Colonic mucosa (tissue), 4 donors: Measurements from ENCODE around the gene SRP19. TPM values are rescaled to one million over a fixed set of nuclear protein-coding genes. Genes with fewer than 3 reads are reported as not detected.
"Not testable (repeated sequence)": the region's sequence is repeated elsewhere in the genome, so short reads cannot be mapped to it uniquely, and the experiment has no call there.

Experiments
- DNase-seq: peaks from one replicate; pipeline ENCODE4 v3.0.0-alpha.2; 2020
- H3K27ac ChIP-seq: fragments of 200-600 bp; one replicate; pipeline ENCODE4 v1.8.0; 2021
- H3K27me3 ChIP-seq: fragments of 200-600 bp; one replicate; pipeline ENCODE4 v1.8.0; 2021
- H3K36me3 ChIP-seq: fragments of 200-600 bp; one replicate; pipeline ENCODE4 v1.8.0; 2021
- H3K4me1 ChIP-seq: fragments of 200-600 bp; one replicate; pipeline ENCODE4 v1.8.0; 2021; ENCODE audit warnings: mild to moderate bottlenecking
- H3K4me3 ChIP-seq: fragments of 200-600 bp; one replicate; pipeline ENCODE4 v1.8.0; 2021
- H3K9ac ChIP-seq, 2 donors: one replicate each; pipeline ENCODE4 v1.7.0; 2013; ENCODE audit warnings: control low read depth in 2 of 2, low read depth in 2 of 2, low read length in 2 of 2
- H3K9me3 ChIP-seq: fragments of 200-600 bp; one replicate; pipeline ENCODE4 v1.8.0; 2021
- CTCF ChIP-seq: fragments of 200-600 bp; IDR thresholded peaks from one replicate; pipeline ENCODE4 v1.8.0; 2022; ENCODE audit warnings: antibody characterized with exemption, mild to moderate bottlenecking
- intact Hi-C: fragments of 100-400 bp; cut with DNase I; formaldehyde crosslinking; loops from one replicate; pipeline ENCODE4 v1.14.1; 2022
- total RNA-seq, 2 donors: library from RNA; stranded (reverse); fragmentation: NEBNext Ultra II Directional in 1 of 2; extraction: Animal tissue kit (Norgen Biotek cat#: 25700) in 1 of 2; gene quantifications; one replicate each; pipeline ENCODE4 v1.2.1, GENCODE V29; 2021
- donor health status: healthy.
- donor health status: DM: no; HTN: no; CAD: no.
- donor health status: DM: no; HTN: no; CAD: no.

The SRP19 gene
- total RNA-seq, 2 donors from 2014 or later, result 27.0 to 33.2 TPM

- H3K4me1 ChIP-seq, result no peaks in the 10 kb centered on the region
- intact Hi-C loops, result no loop called here
- H3K4me3 ChIP-seq, result no peak overlapping the region
- H3K27ac ChIP-seq, result no peak overlapping the region
- no peak overlapping the region for H3K9ac ChIP-seq
- no peaks in the 10 kb centered on the region for H3K27me3 ChIP-seq
- no peak for DNase-seq
- H3K9me3 ChIP-seq, result no peaks in the 10 kb centered on the region
- TF ChIP-seq CTCF, result no peak
- no peaks in the 10 kb centered on the region for H3K36me3 ChIP-seq
These were observed 34.6 kb downstream of the SRP19 start for GRCh38 chr5:112895682-112896081.

- Histone ChIP-seq H3K27ac (no peak overlapping the region), H3K4me3 (no peak overlapping the region), H3K4me1 (no peaks in the 10 kb centered on the region), H3K36me3 (no peaks in the 10 kb centered on the region), H3K9me3 (no peaks in the 10 kb centered on the region), H3K27me3 (no peaks in the 10 kb centered on the region), H3K9ac (no peak overlapping the region)
- no peak for DNase-seq
- TF ChIP-seq CTCF, result no peak
- intact Hi-C loops, result no loop called here
These were observed 41.5 kb downstream of the SRP19 start for GRCh38 chr5:112902561-112902960.

GRCh38 chr5:112904996-112905395 is 43.9 kb downstream of the SRP19 start:
- H3K9me3 ChIP-seq, H3K4me1 ChIP-seq, intact Hi-C loops, H3K4me3 ChIP-seq, H3K27ac ChIP-seq, H3K27me3 ChIP-seq, DNase-seq, H3K9ac ChIP-seq, H3K36me3 ChIP-seq: not testable (repeated sequence)

- no peak overlapping the region for H3K4me3 ChIP-seq
- no peak for DNase-seq
- no peaks in the 10 kb centered on the region for H3K27me3 ChIP-seq
- H3K36me3 ChIP-seq, result no peaks in the 10 kb centered on the region
- no peak overlapping the region for H3K9ac ChIP-seq
- intact Hi-C loops, result no loop called here
- no peaks in the 10 kb centered on the region for H3K4me1 ChIP-seq
- H3K9me3 ChIP-seq, result no peaks in the 10 kb centered on the region
- no peak for TF ChIP-seq CTCF
- H3K27ac ChIP-seq, result no peak overlapping the region
These were observed 45.5 kb downstream of the SRP19 start for GRCh38 chr5:112906637-112907036.

GRCh38 chr5:112907166-112907631 is 46.1 kb downstream of the SRP19 start:
- Histone ChIP-seq H3K27ac (no peak overlapping the region), H3K36me3 (no peaks in the 10 kb centered on the region), H3K9ac (no peak overlapping the region), H3K4me3 (no peak overlapping the region), H3K27me3 (no peaks in the 10 kb centered on the region), H3K4me1 (no peaks in the 10 kb centered on the region), H3K9me3 (no peaks in the 10 kb centered on the region)
- intact Hi-C loops, result no loop called here
- TF ChIP-seq CTCF, result no peak
- no peak for DNase-seq

- H3K4me1 ChIP-seq, result no peaks in the 10 kb centered on the region
- H3K36me3 ChIP-seq, result no peaks in the 10 kb centered on the region
- no peak overlapping the region for H3K27ac ChIP-seq
- no peak overlapping the region for H3K4me3 ChIP-seq
- H3K9ac ChIP-seq, result no peak overlapping the region
- no peak for DNase-seq
- no peaks in the 10 kb centered on the region for H3K27me3 ChIP-seq
- no peaks in the 10 kb centered on the region for H3K9me3 ChIP-seq
- intact Hi-C loops, result no loop called here
- TF ChIP-seq CTCF, result no peak
These were observed 47.8 kb downstream of the SRP19 start for GRCh38 chr5:112908854-112909253.
